A549 (cell line): Measurements from ENCODE around the gene CRYBG2. TPM values are rescaled to one million over a fixed set of nuclear protein-coding genes. Genes with fewer than 3 reads are reported as not detected.
A peak's percentile ranks its signal among the peaks of the same experiment; 100 is the strongest.

Experiments
- ATAC-seq, 2 experiments: fragments of 200-7000 bp in 1 of 2; fragments of >200 bp in 1 of 2; cut with Nextera tagmentation in 1 of 2; cut with Tn5 transposase in 1 of 2; 3 replicates each; pipeline versions ENCODE4 v1.8.0 to v1.9.1; 2018 to 2020; ENCODE audit warnings: mild to moderate bottlenecking in 1 of 2, moderate library complexity in 1 of 2
- CTCF ChIA-PET: fragments of 300-600 bp; sonication (Branson Sonifier 250); formaldehyde crosslinking; extraction: SDS; loops from one replicate; lab custom pipeline; 2021; ENCODE audit warnings: antibody characterized with exemption, inconsistent platforms; lab: Yijun Ruan, JAX
- POLR2A ChIA-PET: fragments of 350-600 bp; formaldehyde crosslinking; extraction: SDS; loops from one replicate; lab custom pipeline; 2021; ENCODE audit warnings: antibody characterized with exemption, inconsistent platforms; lab: Yijun Ruan, JAX
- DNase-seq, 2 experiments: peaks; one replicate each; pipeline versions ENCODE4 v3.0.0 to v3.0.0-alpha.2; 2011 to 2016; ENCODE audit warnings: low read depth in 1 of 2, low spot score in 1 of 2
- FAIRE-seq: peaks from 2 replicates; lab custom pipeline; 2011; peaks lifted over from hg19 to GRCh38; lab: Jason Lieb, UNC
- H3K27ac ChIP-seq, 2 experiments: fragments of >200 bp; sonication (Bioruptor Twin); formaldehyde crosslinking; 3 replicates each; pipeline ENCODE4 v1.5.1; 2016 to 2017
- H3K4me1 ChIP-seq: fragments of >200 bp; sonication (Bioruptor Twin); formaldehyde crosslinking; 3 replicates; pipeline ENCODE4 v1.6.1; 2016
- H3K4me2 ChIP-seq: fragments of >200 bp; sonication (Bioruptor Twin); formaldehyde crosslinking; 3 replicates; pipeline ENCODE4 v1.6.1; 2016
- H3K4me3 ChIP-seq: fragments of >200 bp; sonication (Bioruptor Twin); formaldehyde crosslinking; 3 replicates; pipeline ENCODE4 v1.5.1; 2016
- H3K9me3 ChIP-seq: fragments of >200 bp; sonication (Bioruptor Twin); formaldehyde crosslinking; 3 replicates; pipeline ENCODE4 v1.6.1; 2016
- BHLHE40 ChIP-seq: IDR thresholded peaks from 2 replicates; pipeline ENCODE4 v1.6.1; 2012; ENCODE audit warnings: low read depth, low read length, inconsistent platforms
- FOSL2 ChIP-seq, 2 experiments: fragments of 450-650 bp in 1 of 2; fragments of >200 bp in 1 of 2; sonication (Bioruptor Twin) in 1 of 2; formaldehyde crosslinking; IDR thresholded peaks; 2 replicates each; pipeline versions ENCODE4 v1.5.0 to v1.6.1; 2016 to 2020; ENCODE audit warnings: mild to moderate bottlenecking in 1 of 2, moderate library complexity in 1 of 2
- FOXS1 ChIP-seq: fragments of 250-450 bp; sonication (Bioruptor Pico); IDR thresholded peaks from 2 replicates; pipeline ENCODE4 v1.5.0; 2020; ENCODE audit warnings: mild to moderate bottlenecking, moderate library complexity
- HES2 ChIP-seq: fragments of >200 bp; sonication (Bioruptor Twin); formaldehyde crosslinking; IDR thresholded peaks from 2 replicates; pipeline ENCODE4 v1.6.1; 2016
- HOXA7 ChIP-seq: fragments of 250-450 bp; sonication (Bioruptor Pico); IDR thresholded peaks from 2 replicates; pipeline ENCODE4 v1.5.0; 2020; ENCODE audit warnings: mild to moderate bottlenecking, moderate library complexity
- HOXB13 ChIP-seq: fragments of 250-450 bp; sonication (Bioruptor Pico); IDR thresholded peaks from 2 replicates; pipeline ENCODE4 v1.5.0; 2020; ENCODE audit warnings: low read depth, mild to moderate bottlenecking, moderate library complexity
- HOXB5 ChIP-seq: fragments of 250-450 bp; sonication (Bioruptor Pico); IDR thresholded peaks from 2 replicates; pipeline ENCODE4 v1.5.0; 2020; ENCODE audit warnings: mild to moderate bottlenecking, moderate library complexity
- KDM1A ChIP-seq: fragments of 200-600 bp; sonication (generic); IDR thresholded peaks from 2 replicates; pipeline ENCODE4 v1.6.1; 2016; ENCODE audit warnings: low read depth, mild to moderate bottlenecking
- KDM5A ChIP-seq: fragments of 200-600 bp; sonication (generic); IDR thresholded peaks from 2 replicates; pipeline ENCODE4 v1.6.1; 2016; ENCODE audit warnings: antibody characterized with exemption, mild to moderate bottlenecking
- MYC ChIP-seq: IDR thresholded peaks from 2 replicates; pipeline ENCODE4 v1.6.1; 2012; ENCODE audit warnings: mild to moderate bottlenecking, inconsistent platforms, low read length, improper control_type of control experiment, borderline replicate concordance
- NFE2L2 ChIP-seq: fragments of 150-350 bp; conservative IDR thresholded peaks from 2 replicates; pipeline ENCODE4 v1.6.1; 2014; ENCODE audit warnings: low read length
- NR3C1 ChIP-seq: fragments of >200 bp; sonication (Bioruptor Twin); formaldehyde crosslinking; IDR thresholded peaks from 3 replicates; pipeline ENCODE4 v1.6.1; 2017
- RAD21 ChIP-seq, 2 experiments: fragments of >200 bp in 1 of 2; sonication (Bioruptor Twin) in 1 of 2; formaldehyde crosslinking in 1 of 2; IDR thresholded peaks in 1 of 2; conservative IDR thresholded peaks in 1 of 2; 2 replicates in 1 of 2; 3 replicates in 1 of 2; pipeline ENCODE4 v1.6.1; 2012 to 2018; ENCODE audit warnings: inconsistent platforms in 1 of 2
- RCOR1 ChIP-seq: fragments of 150-350 bp; IDR thresholded peaks from 2 replicates; pipeline ENCODE4 v1.6.1; 2014; ENCODE audit warnings: antibody characterized with exemption, low read length, low read depth
- REST ChIP-seq: fragments of 200-600 bp; sonication (generic); IDR thresholded peaks from 2 replicates; pipeline ENCODE4 v1.6.1; 2016; ENCODE audit warnings: antibody characterized with exemption, mild to moderate bottlenecking, moderate library complexity
- SMC3 ChIP-seq: fragments of >200 bp; sonication (Bioruptor Twin); formaldehyde crosslinking; IDR thresholded peaks from 3 replicates; pipeline ENCODE4 v1.6.1; 2018; ENCODE audit warnings: inconsistent platforms
- SREBF2 ChIP-seq: fragments of 450-650 bp; IDR thresholded peaks from 2 replicates; pipeline ENCODE4 v1.6.1; 2014; ENCODE audit warnings: mild to moderate bottlenecking, moderate library complexity
- ZNF302 ChIP-seq: fragments of 250-450 bp; sonication (Bioruptor Pico); IDR thresholded peaks from 2 replicates; pipeline ENCODE4 v1.9.0; 2021; ENCODE audit warnings: inconsistent platforms, mild to moderate bottlenecking, moderate library complexity
- WGBS: methylation state at CpG from one replicate; pipeline ENCODE4 v1.1.6; 2017; ENCODE audit errors: missing lambda C conversion rate; 5-methylcytosine and 5-hydroxymethylcytosine counted together
- polyA minus RNA-seq: library from RNA; depleted of rRNA, polyadenylated mRNA; stranded (reverse); fragments of >200 nt; gene quantifications from 2 replicates; pipeline ENCODE4 v1.2.3, GENCODE V29; 2011; rRNA and poly(A)+ RNA removed
- polyA plus RNA-seq, 4 experiments: library from polyadenylated mRNA; depleted of rRNA in 3 of 4; stranded (reverse); fragments of >200 nt; fragmentation: RNase III in 1 of 4; extraction: RNeasy Plus Mini Kit Qiagen cat#74134 plus additional on column Dnase treatment in 1 of 4; gene quantifications; 2 replicates in 3 of 4; 3 replicates in 1 of 4; pipeline ENCODE4 v1.2.3, GENCODE V29; 2011 to 2017

Gene CRYBG2
- 0.67 and 1.1 TPM in 2 replicates for polyA plus RNA-seq (2011; rRNA removed)
- 2.0 and 2.1 TPM in 2 replicates for polyA plus RNA-seq (2012; cell fraction: cytosol; rRNA removed)
- polyA plus RNA-seq (2012; cell fraction: nucleus; rRNA removed), result 4.9 and 8.7 TPM in 2 replicates
- polyA plus RNA-seq (2017; fragmentation: RNase III; extraction: RNeasy Plus Mini Kit Qiagen cat#74134 plus additional on column Dnase treatment), result 2.3 to 2.7 TPM (median 2.4 TPM) in 3 replicates
- 2.0 and 3.8 TPM in 2 replicates for polyA minus RNA-seq

- no peak for ATAC-seq
- peak within 1 kb of the TSS; percentile 78 to 95; a peak in 5 of 6 replicates for H3K27ac ChIP-seq
- CTCF ChIA-PET, result interaction anchor here (0.7 to 2.7 kb wide), 6 partner anchors 10 to 120 kb away, joined by 3 to 24 read pairs (median 4); partner anchors contain the start of gene CEP85
- TF ChIP-seq NFE2L2 (no peak), MYC (no peak), REST (no peak), BHLHE40 (no peak), RCOR1 (no peak), HES2 (no peak), SMC3 (no peak), ZNF302 (no peak), FOXS1 (CRISPR knock-in tag) (no peak), HOXA7 (no peak), HOXB13 (CRISPR knock-in tag) (no peak), RAD21 (conservative IDR thresholded peaks at IDR 0.05 in 1 of 2, IDR thresholded peaks at IDR 0.05 in 1 of 2) (no peak)
- POLR2A ChIA-PET, result no interaction called here
- peak within 1 kb of the TSS; percentile 64 for H3K4me2 ChIP-seq
- WGBS, result 87% methylated on average over 4 of the region's 21 CpGs
- peaks cover 74% of the 10 kb centered on the region for H3K4me1 ChIP-seq
- H3K9me3 ChIP-seq, result no peaks in the 10 kb centered on the region
- no peak for DNase-seq
- no peak within 1 kb of the TSS for H3K4me3 ChIP-seq
- FAIRE-seq, result no peak
These were observed at the start of gene CRYBG2 for GRCh38 chr1:26353976-26354820. TSS of gene CRYBG2 (minus strand) at chr1:26354130. CDS start at chr1:26346657, 7,473 bp downstream.

- DNase-seq (no peak), ATAC-seq (no peak), FAIRE-seq (no peak)
- peaks cover 22% of the 10 kb centered on the region for H3K4me1 ChIP-seq
- ChIA-PET POLR2A (no interaction called here), CTCF (interaction anchor here (5.9 kb wide), 1 partner anchor 13 kb away, joined by 47 read pairs; no protein-coding TSS in a partner anchor)
- H3K27ac ChIP-seq, result peak overlapping the region; percentile 10 to 58; a peak in 2 of 6 replicates
- 77% methylated on average over 4 of the region's 4 CpGs for WGBS
- H3K4me3 ChIP-seq, result no peak overlapping the region
- H3K9me3 ChIP-seq, result no peaks in the 10 kb centered on the region
- TF ChIP-seq HOXA7 (no peak), NFE2L2 (no peak), HOXB5 (no peak), SREBF2 (no peak), KDM5A (no peak), FOSL2 (IDR thresholded peaks at IDR 0.05) (no peak), FOSL2 (CRISPR knock-in tag; IDR thresholded peaks at IDR 0.05) (no peak), ZNF302 (no peak), REST (no peak), NR3C1 (no peak), BHLHE40 (no peak), KDM1A (no peak)
- H3K4me2 ChIP-seq, result no peak overlapping the region
These were observed 49.7 kb upstream of the CRYBG2 start for GRCh38 chr1:26403656-26404055.
